HG02798 (cell line): ENCODE data around the gene PRKCQ.

Experiments used
- ATAC-seq: cut with Tn5 transposase; IDR thresholded peaks from one replicate; pipeline ENCODE4 v1.9.1; 2021; ENCODE audit warnings: mild to moderate bottlenecking; ENCODE audit not compliant: unreplicated experiment, poor library complexity

The PRKCQ gene

DNA sequence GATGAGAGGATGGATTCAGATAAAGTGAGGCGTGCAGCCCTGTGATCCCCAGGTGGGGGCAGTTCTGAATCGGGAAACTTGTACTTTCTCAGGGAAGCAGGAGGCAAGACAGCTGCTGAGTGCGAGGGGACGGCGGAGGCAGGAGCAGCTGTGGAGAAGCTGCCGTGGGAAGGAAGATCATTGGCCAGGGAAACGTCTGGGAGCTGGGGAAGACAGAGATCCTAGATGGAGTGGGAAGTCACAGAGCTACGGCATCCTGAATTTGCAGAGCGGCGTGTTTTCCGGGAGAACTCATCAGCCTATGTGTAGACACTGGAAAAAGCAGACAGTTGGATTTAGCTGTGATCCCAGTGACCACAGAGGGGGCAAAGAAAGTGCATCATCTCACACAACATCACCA, 9.2 kb downstream of the PRKCQ start:
- no peak for ATAC-seq

- ATAC-seq = no peak
Measured at GRCh38 chr10:6569259-6569658, 10.8 kb downstream of the PRKCQ start.

- no peak for ATAC-seq
Measured at GRCh38 chr10:6567884-6568283, 12.2 kb downstream of the PRKCQ start.

DNA sequence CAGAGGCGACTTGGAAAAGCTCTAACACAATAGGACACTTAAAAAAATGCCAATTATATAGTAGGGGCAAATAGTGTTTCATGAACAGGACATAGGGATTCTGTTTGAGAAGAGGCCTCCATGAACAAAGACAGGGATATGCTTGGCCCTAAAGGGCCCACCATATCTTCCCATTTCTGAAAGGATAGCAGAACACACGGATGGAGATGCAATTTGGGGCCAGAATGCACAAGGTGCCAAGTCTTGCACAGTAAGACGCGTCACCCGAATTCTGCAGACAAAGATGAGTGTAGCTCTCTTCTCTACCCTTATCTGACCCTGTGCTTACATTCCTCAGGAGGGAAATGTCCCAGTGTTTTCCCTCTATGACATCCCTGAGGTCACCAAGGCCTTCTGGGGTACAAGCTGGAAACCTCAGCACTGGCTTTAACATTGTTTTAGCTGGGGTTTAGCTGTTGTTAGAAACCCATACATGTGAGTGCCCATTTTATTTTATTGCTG, 12.8 kb downstream of the PRKCQ start:
- no peak for ATAC-seq

DNA sequence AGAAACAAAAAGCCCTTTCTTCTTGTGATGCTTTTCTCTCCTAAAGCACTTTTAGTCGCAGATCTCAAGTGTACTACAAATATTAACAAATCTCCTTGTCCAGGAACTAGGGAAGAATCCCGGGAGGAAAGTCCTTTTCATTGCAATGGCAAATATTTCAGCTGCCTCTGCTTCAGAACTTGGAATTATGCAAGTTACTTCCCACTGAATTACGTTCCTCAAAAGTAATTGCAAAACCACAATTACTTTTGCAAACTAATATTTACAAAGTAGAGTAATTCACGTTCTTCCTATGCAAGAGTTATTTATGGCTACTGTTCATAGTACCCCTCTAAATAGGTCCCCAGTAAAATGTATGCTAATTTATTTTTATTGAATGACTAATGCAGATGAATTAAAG, 14.5 kb downstream of the PRKCQ start:
- ATAC-seq = no peak

GRCh38 chr10:6564367-6564766, 15.7 kb downstream of the PRKCQ start:
- ATAC-seq = no peak

DNA sequence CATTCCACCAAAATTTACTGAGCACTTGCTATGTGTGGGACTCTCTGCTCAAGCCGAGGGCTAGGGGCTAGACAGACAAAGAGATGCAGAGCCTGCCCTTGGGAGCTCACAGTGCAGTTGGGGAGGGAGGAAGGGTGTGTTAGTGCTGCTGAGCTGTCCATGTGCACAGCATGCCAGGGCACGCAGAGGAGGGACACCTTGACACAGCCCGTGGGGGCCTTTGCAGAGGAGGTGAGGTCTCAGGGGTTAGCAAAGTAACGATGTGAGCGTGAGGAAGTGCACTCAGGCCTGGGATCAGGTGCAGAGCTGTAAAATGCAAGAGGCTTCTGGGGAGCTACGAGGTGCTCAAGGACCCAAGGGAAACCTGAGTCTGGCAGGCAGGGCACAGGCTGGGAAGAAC, 16.3 kb downstream of the PRKCQ start:
- ATAC-seq = no peak

DNA sequence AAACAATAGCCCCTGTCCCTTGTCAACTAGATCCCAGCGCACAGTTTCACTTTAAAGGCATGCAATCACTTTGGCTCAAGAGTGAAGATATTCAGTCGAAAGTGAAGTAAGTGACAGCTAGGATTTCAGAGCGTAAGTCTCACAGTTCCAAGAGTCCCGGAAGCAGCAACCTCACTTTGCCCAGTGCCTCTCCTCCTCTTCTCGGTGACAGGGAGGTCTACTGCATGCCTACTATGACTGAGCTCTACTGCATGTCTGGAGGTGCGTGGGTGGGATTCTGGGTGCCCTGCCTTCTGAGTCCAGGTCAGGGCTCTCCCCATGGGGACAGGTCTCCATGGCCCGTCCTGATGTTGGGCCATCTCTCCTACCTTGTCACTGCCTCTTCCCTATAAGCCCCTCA, 17.0 kb downstream of the PRKCQ start:
- ATAC-seq = no peak

GRCh38 chr10:6562221-6562620, 17.9 kb downstream of the PRKCQ start:
- ATAC-seq = no peak

- ATAC-seq = no peak
Measured at GRCh38 chr10:6561552-6561951, 18.5 kb downstream of the PRKCQ start.

GRCh38 chr10:6558759-6559461, 21.2 kb downstream of the PRKCQ start:
- no peak for ATAC-seq

- no peak for ATAC-seq
Measured at GRCh38 chr10:6558272-6558671, 21.8 kb downstream of the PRKCQ start.

- ATAC-seq = no peak
Measured at GRCh38 chr10:6553937-6554336, 26.1 kb downstream of the PRKCQ start.

DNA sequence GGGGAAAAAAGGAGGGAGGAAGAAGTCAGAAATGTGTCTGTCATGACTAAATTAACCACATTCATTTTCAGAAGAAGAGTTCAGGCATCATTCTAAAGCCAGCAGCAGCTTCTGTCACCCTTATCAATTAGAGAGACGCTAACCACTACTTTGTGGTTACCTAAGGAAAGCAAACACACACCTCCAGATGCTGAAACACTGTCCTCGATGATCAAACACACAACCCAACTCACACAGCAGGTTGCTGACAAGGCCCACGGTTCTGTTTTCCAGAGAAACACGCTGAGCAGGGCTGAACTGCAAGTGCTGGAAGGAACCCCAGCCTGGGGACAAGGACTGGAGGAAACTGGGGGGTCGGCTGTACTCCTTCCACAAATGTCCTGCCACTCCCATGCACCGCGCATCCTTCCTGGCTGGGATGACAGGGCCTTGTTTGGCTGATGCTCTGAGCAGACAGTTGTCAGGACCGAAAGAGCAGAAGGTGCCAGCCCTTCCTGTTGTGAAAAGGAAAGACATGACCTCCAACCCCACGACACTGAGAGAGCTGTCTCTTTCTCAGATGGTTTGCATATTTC, 36.6 kb downstream of the PRKCQ start:
- ATAC-seq = no peak

- ATAC-seq = no peak
Measured at GRCh38 chr10:6542999-6543430, 37.1 kb downstream of the PRKCQ start.

- no peak for ATAC-seq
Measured at GRCh38 chr10:6539833-6540232, 40.2 kb downstream of the PRKCQ start.

- no peak for ATAC-seq
Measured at GRCh38 chr10:6537770-6538169, 42.3 kb downstream of the PRKCQ start.

GRCh38 chr10:6536102-6536501, 44.0 kb downstream of the PRKCQ start:
- ATAC-seq = no peak

DNA sequence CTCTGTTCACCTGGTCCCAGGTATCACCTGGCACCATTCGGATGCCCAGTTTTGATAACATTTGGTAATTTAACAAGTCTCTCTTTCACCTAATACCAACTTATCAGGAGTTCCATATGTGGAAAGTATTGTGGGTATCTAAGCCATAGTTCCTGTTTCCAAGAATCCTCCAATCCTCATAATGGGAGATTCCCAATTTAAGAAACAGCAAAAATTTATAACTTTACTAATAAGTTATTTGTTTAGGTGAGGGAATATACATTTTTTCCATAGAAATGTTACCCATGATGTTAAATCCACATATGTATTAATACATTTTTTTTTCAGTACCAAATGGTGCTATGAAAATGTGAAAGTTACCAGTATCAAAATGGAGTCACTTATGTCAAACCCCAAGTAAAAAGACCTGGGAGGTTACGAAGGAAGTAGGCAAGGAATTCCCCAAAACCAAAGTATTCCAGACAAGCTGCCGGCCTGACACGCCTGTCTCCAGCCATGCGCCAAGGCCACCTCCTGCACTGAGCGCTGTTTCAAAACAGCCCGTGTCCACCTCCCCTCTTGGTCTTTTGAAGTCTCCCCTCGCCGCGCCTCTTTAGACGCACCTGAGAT, 44.8 kb downstream of the PRKCQ start:
- no peak for ATAC-seq

DNA sequence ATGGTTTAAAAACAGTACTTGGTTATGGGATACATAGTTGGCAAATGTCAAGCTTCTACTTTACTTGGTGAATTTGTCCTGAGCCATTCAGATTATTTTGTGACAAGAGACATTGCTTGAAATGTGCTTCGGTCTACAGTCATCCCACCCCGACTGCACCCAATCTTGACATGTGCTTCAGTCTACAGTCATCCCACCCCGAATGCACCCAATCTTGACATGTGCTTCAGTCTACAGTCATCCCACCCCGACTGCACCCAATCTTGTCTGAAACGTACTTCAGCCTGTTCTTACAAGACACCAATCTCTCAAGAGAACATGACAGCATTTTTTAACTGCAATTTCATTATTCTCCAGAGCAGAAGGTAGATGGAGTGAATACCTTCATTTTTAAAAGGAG, 47.8 kb downstream of the PRKCQ start:
- no peak for ATAC-seq

GRCh38 chr10:6530966-6531365, 49.1 kb downstream of the PRKCQ start:
- no peak for ATAC-seq
